ENCODE data around the gene MAFF.

GRCh38 chr22:38221407-38221806, 19.6 kb downstream of the MAFF start:
- no peak for TF ChIP-seq HNRNPH1 (optimal IDR thresholded peaks at IDR 0.05; ENCODE audit: low read depth, low read length)
- TF ChIP-seq JUND (IDR thresholded peaks at IDR 0.05; ENCODE audit: borderline replicate concordance, low read depth, low read length): no peak
- TF ChIP-seq JUND (tag; IDR thresholded peaks at IDR 0.05; ENCODE audit: borderline replicate concordance, low read depth, low read length): no peak
- TF ChIP-seq, protein P1, sequence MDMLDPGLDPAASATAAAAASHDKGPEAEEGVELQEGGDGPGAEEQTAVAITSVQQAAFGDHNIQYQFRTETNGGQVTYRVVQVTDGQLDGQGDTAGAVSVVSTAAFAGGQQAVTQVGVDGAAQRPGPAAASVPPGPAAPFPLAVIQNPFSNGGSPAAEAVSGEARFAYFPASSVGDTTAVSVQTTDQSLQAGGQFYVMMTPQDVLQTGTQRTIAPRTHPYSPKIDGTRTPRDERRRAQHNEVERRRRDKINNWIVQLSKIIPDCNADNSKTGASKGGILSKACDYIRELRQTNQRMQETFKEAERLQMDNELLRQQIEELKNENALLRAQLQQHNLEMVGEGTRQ (CRISPR knock-in tag; IDR thresholded peaks at IDR 0.05): no peak
- TF ChIP-seq DDX20 (tag; IDR thresholded peaks at IDR 0.05; ENCODE audit: low read depth): no peak
- no peak for TF ChIP-seq ZZZ3 (IDR thresholded peaks at IDR 0.05)
- no peak for TF ChIP-seq SIN3B (IDR thresholded peaks at IDR 0.05; ENCODE audit: low read depth)
- TF ChIP-seq RFX1 (IDR thresholded peaks at IDR 0.05): no peak
- TF ChIP-seq ZBTB8A (IDR thresholded peaks at IDR 0.05; ENCODE audit: partially characterized antibody): no peak
- TF ChIP-seq ETV6 (IDR thresholded peaks at IDR 0.05; ENCODE audit: borderline replicate concordance in 1 of 2, low read depth in 2 of 2, low read length in 1 of 2): no peak
- TF ChIP-seq ETV6 (CRISPR knock-in tag; IDR thresholded peaks at IDR 0.05; ENCODE audit: borderline replicate concordance): no peak
- TF ChIP-seq MAFK (IDR thresholded peaks at IDR 0.05; ENCODE audit: low read length): no peak
- no peak for TF ChIP-seq TAL1 (IDR thresholded peaks at IDR 0.05)
- TF ChIP-seq, protein P2, sequence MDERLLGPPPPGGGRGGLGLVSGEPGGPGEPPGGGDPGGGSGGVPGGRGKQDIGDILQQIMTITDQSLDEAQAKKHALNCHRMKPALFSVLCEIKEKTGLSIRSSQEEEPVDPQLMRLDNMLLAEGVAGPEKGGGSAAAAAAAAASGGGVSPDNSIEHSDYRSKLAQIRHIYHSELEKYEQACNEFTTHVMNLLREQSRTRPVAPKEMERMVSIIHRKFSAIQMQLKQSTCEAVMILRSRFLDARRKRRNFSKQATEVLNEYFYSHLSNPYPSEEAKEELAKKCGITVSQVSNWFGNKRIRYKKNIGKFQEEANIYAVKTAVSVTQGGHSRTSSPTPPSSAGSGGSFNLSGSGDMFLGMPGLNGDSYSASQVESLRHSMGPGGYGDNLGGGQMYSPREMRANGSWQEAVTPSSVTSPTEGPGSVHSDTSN (CRISPR knock-in tag; IDR thresholded peaks at IDR 0.05; ENCODE audit: low read depth): no peak
- TF ChIP-seq, protein P2 (tag; conservative IDR thresholded peaks at IDR 0.05; ENCODE audit: low read depth): no peak
- no peak for TF ChIP-seq CTCF (IDR thresholded peaks at IDR 0.05 in 2 of 3, conservative IDR thresholded peaks at IDR 0.05 in 1 of 3; ENCODE audit: insufficient read depth in 2 of 3, low read depth in 1 of 3, low read length in 3 of 3)
